ENCODE results near the gene CFAP91. TPM values are rescaled to one million over a fixed set of nuclear protein-coding genes. Genes with fewer than 3 reads are reported as not detected.
A peak's percentile ranks its signal among the peaks of the same experiment; 100 is the strongest.

CFAP91 gene
- total RNA-seq, 1 experiment from 2014 or later = not detected

DNA sequence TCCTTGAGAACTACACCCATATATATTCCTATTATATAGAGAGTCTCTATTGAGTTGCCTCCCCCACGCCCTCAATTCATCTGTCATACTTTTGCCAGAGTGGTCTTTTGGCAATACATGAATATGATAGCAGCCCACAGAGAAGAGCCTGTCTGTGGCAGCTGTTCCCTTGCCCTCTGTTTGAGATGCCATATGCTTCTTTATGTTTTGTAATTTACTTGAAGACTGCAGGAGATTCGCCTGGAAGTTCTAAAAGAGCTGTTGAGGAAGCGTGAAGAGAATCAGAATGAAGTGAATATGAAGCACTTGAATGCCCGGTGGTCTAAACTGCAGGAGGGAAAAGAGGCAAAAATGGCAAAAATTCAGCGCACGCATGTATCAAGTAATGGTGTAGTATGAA is 27.2 kb downstream of the CFAP91 start:
- intact Hi-C loops (cut with micrococcal nuclease) = no loop called here
- no peaks in the 10 kb centered on the region for H3K9me3 Mint-ChIP-seq (ENCODE audit: unreplicated experiment)
- DNase-seq (ENCODE audit: unreplicated experiment) = no peak
- H3K27me3 Mint-ChIP-seq (ENCODE audit: insufficient read depth, unreplicated experiment) = no peaks in the 10 kb centered on the region
- H3K4me1 Mint-ChIP-seq (ENCODE audit: insufficient read depth, unreplicated experiment) = no peaks in the 10 kb centered on the region
- H3K27ac Mint-ChIP-seq (ENCODE audit: low read depth, unreplicated experiment) = no peak overlapping the region
- H3K4me3 Mint-ChIP-seq (ENCODE audit: unreplicated experiment) = no peak overlapping the region
- H3K36me3 Mint-ChIP-seq (ENCODE audit: insufficient read depth, unreplicated experiment) = no peaks in the 10 kb centered on the region
- no TSS peak for BruUV-seq (replicated peaks)
- ChIA-PET POLR2A (no interaction called here), CTCF (no interaction called here)
- TF ChIP-seq, protein P1, sequence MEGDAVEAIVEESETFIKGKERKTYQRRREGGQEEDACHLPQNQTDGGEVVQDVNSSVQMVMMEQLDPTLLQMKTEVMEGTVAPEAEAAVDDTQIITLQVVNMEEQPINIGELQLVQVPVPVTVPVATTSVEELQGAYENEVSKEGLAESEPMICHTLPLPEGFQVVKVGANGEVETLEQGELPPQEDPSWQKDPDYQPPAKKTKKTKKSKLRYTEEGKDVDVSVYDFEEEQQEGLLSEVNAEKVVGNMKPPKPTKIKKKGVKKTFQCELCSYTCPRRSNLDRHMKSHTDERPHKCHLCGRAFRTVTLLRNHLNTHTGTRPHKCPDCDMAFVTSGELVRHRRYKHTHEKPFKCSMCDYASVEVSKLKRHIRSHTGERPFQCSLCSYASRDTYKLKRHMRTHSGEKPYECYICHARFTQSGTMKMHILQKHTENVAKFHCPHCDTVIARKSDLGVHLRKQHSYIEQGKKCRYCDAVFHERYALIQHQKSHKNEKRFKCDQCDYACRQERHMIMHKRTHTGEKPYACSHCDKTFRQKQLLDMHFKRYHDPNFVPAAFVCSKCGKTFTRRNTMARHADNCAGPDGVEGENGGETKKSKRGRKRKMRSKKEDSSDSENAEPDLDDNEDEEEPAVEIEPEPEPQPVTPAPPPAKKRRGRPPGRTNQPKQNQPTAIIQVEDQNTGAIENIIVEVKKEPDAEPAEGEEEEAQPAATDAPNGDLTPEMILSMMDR (IDR thresholded peaks at IDR 0.05; ENCODE audit: unreplicated experiment) = no peak

- TF ChIP-seq, protein P1 (IDR thresholded peaks at IDR 0.05; ENCODE audit: unreplicated experiment) = no peak
- no peaks in the 10 kb centered on the region for H3K4me1 Mint-ChIP-seq (ENCODE audit: insufficient read depth, unreplicated experiment)
- H3K27ac Mint-ChIP-seq (ENCODE audit: low read depth, unreplicated experiment) = no peak overlapping the region
- H3K36me3 Mint-ChIP-seq (ENCODE audit: insufficient read depth, unreplicated experiment) = no peaks in the 10 kb centered on the region
- H3K27me3 Mint-ChIP-seq (ENCODE audit: insufficient read depth, unreplicated experiment) = no peaks in the 10 kb centered on the region
- ChIA-PET CTCF (interaction anchor here (0.6 to 1.1 kb wide), 3 partner anchors 13 to 917 kb away, joined by 3 read pairs; no protein-coding TSS in a partner anchor), POLR2A (no interaction called here)
- intact Hi-C loops (cut with micrococcal nuclease) = no loop called here
- peak; percentile 5 for DNase-seq (ENCODE audit: unreplicated experiment)
- H3K4me3 Mint-ChIP-seq (ENCODE audit: unreplicated experiment) = no peak overlapping the region
- BruUV-seq (replicated peaks) = no TSS peak
- no peaks in the 10 kb centered on the region for H3K9me3 Mint-ChIP-seq (ENCODE audit: unreplicated experiment)
Observed at GRCh38 chr3:119731560-119732343, 28.9 kb downstream of the CFAP91 start.

DNA sequence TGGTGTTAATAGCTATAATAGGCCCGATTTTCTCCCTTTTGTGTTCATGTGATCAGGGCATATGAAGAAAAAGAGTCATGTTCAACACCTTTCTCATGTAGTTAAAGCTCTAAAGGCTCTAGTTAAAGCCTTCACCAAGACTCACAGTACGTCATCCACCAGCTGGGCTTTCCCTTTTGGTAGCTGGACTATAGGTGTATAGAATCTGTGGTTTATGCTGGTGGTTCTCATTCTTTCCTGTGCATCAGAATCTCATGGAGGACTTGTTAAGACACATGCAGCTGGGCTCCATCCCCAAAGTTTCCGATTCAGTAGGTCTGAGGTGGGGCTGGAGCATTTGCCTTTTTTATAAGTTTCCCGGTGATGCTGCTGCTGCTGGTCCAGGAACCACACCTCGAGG is 31.0 kb downstream of the CFAP91 start:
- ChIA-PET POLR2A (no interaction called here), CTCF (interaction anchor here (1.1 kb wide), 1 partner anchor 43 kb away, joined by 3 read pairs; no protein-coding TSS in a partner anchor)
- no peaks in the 10 kb centered on the region for H3K27me3 Mint-ChIP-seq (ENCODE audit: insufficient read depth, unreplicated experiment)
- H3K4me3 Mint-ChIP-seq (ENCODE audit: unreplicated experiment) = no peak overlapping the region
- H3K27ac Mint-ChIP-seq (ENCODE audit: low read depth, unreplicated experiment) = no peak overlapping the region
- DNase-seq (ENCODE audit: unreplicated experiment) = no peak
- TF ChIP-seq, protein P1 (IDR thresholded peaks at IDR 0.05; ENCODE audit: unreplicated experiment) = no peak
- intact Hi-C loops (cut with micrococcal nuclease) = no loop called here
- H3K9me3 Mint-ChIP-seq (ENCODE audit: unreplicated experiment) = no peaks in the 10 kb centered on the region
- no peaks in the 10 kb centered on the region for H3K36me3 Mint-ChIP-seq (ENCODE audit: insufficient read depth, unreplicated experiment)
- no peaks in the 10 kb centered on the region for H3K4me1 Mint-ChIP-seq (ENCODE audit: insufficient read depth, unreplicated experiment)
- BruUV-seq (replicated peaks) = no TSS peak

GRCh38 chr3:119738741-119739140 is 35.9 kb downstream of the CFAP91 start:
- no peaks in the 10 kb centered on the region for H3K4me1 Mint-ChIP-seq (ENCODE audit: insufficient read depth, unreplicated experiment)
- H3K36me3 Mint-ChIP-seq (ENCODE audit: insufficient read depth, unreplicated experiment) = no peaks in the 10 kb centered on the region
- DNase-seq (ENCODE audit: unreplicated experiment) = no peak
- CTCF ChIA-PET = interaction anchor here (0.7 kb wide), 1 partner anchor 821 kb away, joined by 3 read pairs; no protein-coding TSS in a partner anchor
- POLR2A ChIA-PET = interaction anchor here (0.8 kb wide), 1 partner anchor 25 kb away, joined by 3 read pairs; no protein-coding TSS in a partner anchor
- H3K4me3 Mint-ChIP-seq (ENCODE audit: unreplicated experiment) = no peak overlapping the region
- no TSS peak for BruUV-seq (replicated peaks)
- H3K9me3 Mint-ChIP-seq (ENCODE audit: unreplicated experiment) = no peaks in the 10 kb centered on the region
- TF ChIP-seq, protein P1 (IDR thresholded peaks at IDR 0.05; ENCODE audit: unreplicated experiment) = no peak
- intact Hi-C loops (cut with micrococcal nuclease) = no loop called here
- H3K27ac Mint-ChIP-seq (ENCODE audit: low read depth, unreplicated experiment) = no peak overlapping the region
- peaks cover 16% of the 10 kb centered on the region for H3K27me3 Mint-ChIP-seq (ENCODE audit: insufficient read depth, unreplicated experiment)
